ENCODE results near the gene SOX13.

SOX13 gene

DNA sequence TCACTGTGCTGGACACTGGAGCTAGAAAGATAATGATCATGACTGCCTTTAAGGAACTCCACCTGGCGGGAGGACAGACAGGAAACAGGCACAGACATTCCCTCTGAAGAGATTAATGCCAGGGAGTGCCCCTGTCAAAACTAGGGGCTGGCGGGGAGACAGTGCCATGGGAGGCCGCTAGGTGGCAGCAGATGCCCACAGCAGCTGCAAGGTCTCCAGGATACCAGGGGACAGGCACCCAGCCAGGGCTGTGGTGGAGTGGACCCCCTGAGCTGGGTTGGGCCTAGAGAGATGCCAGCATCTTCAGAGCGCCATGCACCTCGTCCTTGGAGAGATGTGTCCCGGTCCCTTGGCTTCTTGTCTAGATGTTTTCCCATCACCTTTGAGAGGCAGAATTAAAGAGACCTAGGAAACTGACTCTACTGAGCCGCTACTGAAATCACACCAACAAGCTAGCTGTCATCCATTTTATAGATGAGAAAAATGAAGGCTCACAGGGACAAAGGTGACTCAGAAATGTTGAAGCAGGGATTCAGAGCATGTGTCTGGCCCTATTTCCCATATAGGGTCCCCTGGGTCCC, 89.7 kb downstream of the SOX13 start:
- Histone ChIP-seq H3K4me3 (ENCODE audit: low read length) (no peak overlapping the region), H3K4me1 (ENCODE audit: control insufficient read depth, low read length) (no peaks in the 10 kb centered on the region), H3K4me2 (ENCODE audit: low read length) (no peak overlapping the region), H3K79me2 (ENCODE audit: control insufficient read depth, low read length) (no peaks in the 10 kb centered on the region), H3K36me3 (ENCODE audit: control insufficient read depth, low read length) (no peaks in the 10 kb centered on the region), H3K9me3 (ENCODE audit: control insufficient read depth, insufficient read depth, low read length) (no peaks in the 10 kb centered on the region), H3K9me2 (replicated peaks; ENCODE audit: control insufficient read depth, low read length) (no peaks in the 10 kb centered on the region), H4K20me1 (ENCODE audit: control insufficient read depth, insufficient read depth, low read depth, low read length) (no peaks in the 10 kb centered on the region), H3K27me3 (ENCODE audit: control insufficient read depth, low read length) (no peaks in the 10 kb centered on the region), H3K27ac (ENCODE audit: low read depth, low read length) (no peak overlapping the region), H3F3A (ENCODE audit: control insufficient read depth, insufficient read depth) (no peaks in the 10 kb centered on the region)
- TF ChIP-seq, protein P1, sequence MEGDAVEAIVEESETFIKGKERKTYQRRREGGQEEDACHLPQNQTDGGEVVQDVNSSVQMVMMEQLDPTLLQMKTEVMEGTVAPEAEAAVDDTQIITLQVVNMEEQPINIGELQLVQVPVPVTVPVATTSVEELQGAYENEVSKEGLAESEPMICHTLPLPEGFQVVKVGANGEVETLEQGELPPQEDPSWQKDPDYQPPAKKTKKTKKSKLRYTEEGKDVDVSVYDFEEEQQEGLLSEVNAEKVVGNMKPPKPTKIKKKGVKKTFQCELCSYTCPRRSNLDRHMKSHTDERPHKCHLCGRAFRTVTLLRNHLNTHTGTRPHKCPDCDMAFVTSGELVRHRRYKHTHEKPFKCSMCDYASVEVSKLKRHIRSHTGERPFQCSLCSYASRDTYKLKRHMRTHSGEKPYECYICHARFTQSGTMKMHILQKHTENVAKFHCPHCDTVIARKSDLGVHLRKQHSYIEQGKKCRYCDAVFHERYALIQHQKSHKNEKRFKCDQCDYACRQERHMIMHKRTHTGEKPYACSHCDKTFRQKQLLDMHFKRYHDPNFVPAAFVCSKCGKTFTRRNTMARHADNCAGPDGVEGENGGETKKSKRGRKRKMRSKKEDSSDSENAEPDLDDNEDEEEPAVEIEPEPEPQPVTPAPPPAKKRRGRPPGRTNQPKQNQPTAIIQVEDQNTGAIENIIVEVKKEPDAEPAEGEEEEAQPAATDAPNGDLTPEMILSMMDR (IDR thresholded peaks at IDR 0.05; ENCODE audit: low read depth, low read length, poor library complexity, severe bottlenecking) = peak; percentile 97
- no peak for TF ChIP-seq EZH2phosphoT487 (IDR thresholded peaks at IDR 0.05; ENCODE audit: borderline replicate concordance, low read length)

DNA sequence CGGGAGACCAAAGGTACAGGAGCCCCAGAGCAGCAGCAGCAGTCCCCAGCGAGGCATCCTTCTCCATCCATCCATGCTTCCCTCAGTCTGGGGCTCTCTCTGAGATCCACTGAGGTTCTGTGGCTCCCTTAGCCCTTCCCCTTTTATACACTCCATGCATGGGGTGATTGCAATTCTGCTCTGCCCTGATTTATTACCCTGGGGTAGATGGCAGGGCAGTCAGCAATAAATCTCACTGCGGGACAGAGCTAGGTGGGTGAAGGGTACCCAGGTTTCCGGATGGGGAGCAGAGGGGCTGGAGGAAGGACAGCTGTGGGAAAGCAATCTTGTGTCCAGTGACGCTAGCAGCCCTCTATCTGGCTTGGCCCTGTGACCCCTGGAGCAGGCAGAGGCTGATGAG, 93.3 kb downstream of the SOX13 start, which contains the start of gene REN:
REN (minus strand) TSS at position 119 of the 400 bp plus-strand sequence; CDS start at position 75, 44 bp downstream.
- H3K4me2 ChIP-seq (ENCODE audit: low read length) = no peak within 1 kb of the TSS
- no peaks in the 10 kb centered on the region for H4K20me1 ChIP-seq (ENCODE audit: control insufficient read depth, insufficient read depth, low read depth, low read length)
- H3K4me1 ChIP-seq (ENCODE audit: control insufficient read depth, low read length) = no peaks in the 10 kb centered on the region
- no peaks in the 10 kb centered on the region for H3K79me2 ChIP-seq (ENCODE audit: control insufficient read depth, low read length)
- H3K4me3 ChIP-seq (ENCODE audit: low read length) = no peak within 1 kb of the TSS
- no peaks in the 10 kb centered on the region for H3F3A ChIP-seq (ENCODE audit: control insufficient read depth, insufficient read depth)
- H3K36me3 ChIP-seq (ENCODE audit: control insufficient read depth, low read length) = no peaks in the 10 kb centered on the region
- H3K27me3 ChIP-seq (ENCODE audit: control insufficient read depth, low read length) = no peaks in the 10 kb centered on the region
- H3K9me3 ChIP-seq (ENCODE audit: control insufficient read depth, insufficient read depth, low read length) = peaks cover 23% of the 10 kb centered on the region
- H3K27ac ChIP-seq (ENCODE audit: low read depth, low read length) = no peak within 1 kb of the TSS
- H3K9me2 ChIP-seq (replicated peaks; ENCODE audit: control insufficient read depth, low read length) = no peaks in the 10 kb centered on the region
- no peak for TF ChIP-seq EZH2phosphoT487 (IDR thresholded peaks at IDR 0.05; ENCODE audit: borderline replicate concordance, low read length)
- TF ChIP-seq, protein P1 (IDR thresholded peaks at IDR 0.05; ENCODE audit: low read depth, low read length, poor library complexity, severe bottlenecking) = no peak

DNA sequence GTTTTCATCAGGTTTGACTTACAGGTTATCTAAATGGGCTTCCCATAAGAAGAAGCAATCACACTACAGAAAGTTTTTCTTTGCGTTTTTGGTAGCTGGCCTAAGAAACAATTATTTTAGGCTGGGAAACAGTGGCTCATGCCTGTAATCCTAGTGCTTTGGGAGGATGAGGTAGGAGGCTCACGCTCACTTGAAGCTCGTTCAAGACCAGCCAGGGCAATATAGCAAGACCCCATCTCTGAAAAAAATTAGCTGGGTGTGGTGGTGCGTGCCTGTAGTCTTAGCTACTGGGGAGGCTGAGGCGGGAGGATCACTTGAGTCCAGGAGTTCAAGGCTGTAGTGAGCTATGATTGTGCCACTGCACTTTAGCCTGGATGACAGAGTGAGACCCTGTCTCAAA, 94.8 kb downstream of the SOX13 start:
- no peaks in the 10 kb centered on the region for H3K79me2 ChIP-seq (ENCODE audit: control insufficient read depth, low read length)
- H3K4me1 ChIP-seq (ENCODE audit: control insufficient read depth, low read length) = no peaks in the 10 kb centered on the region
- H3K9me3 ChIP-seq (ENCODE audit: control insufficient read depth, insufficient read depth, low read length) = peaks cover 26% of the 10 kb centered on the region
- no peak for TF ChIP-seq EZH2phosphoT487 (IDR thresholded peaks at IDR 0.05; ENCODE audit: borderline replicate concordance, low read length)
- TF ChIP-seq, protein P1 (IDR thresholded peaks at IDR 0.05; ENCODE audit: low read depth, low read length, poor library complexity, severe bottlenecking) = no peak
- no peaks in the 10 kb centered on the region for H4K20me1 ChIP-seq (ENCODE audit: control insufficient read depth, insufficient read depth, low read depth, low read length)
- no peaks in the 10 kb centered on the region for H3K36me3 ChIP-seq (ENCODE audit: control insufficient read depth, low read length)
- no peak overlapping the region for H3K4me3 ChIP-seq (ENCODE audit: low read length)
- H3K9me2 ChIP-seq (replicated peaks; ENCODE audit: control insufficient read depth, low read length) = no peaks in the 10 kb centered on the region
- no peak overlapping the region for H3K27ac ChIP-seq (ENCODE audit: low read depth, low read length)
- H3K4me2 ChIP-seq (ENCODE audit: low read length) = no peak overlapping the region
- no peaks in the 10 kb centered on the region for H3K27me3 ChIP-seq (ENCODE audit: control insufficient read depth, low read length)
- no peaks in the 10 kb centered on the region for H3F3A ChIP-seq (ENCODE audit: control insufficient read depth, insufficient read depth)

Data from DOHH2 (cell line).